H1 (cell line): ENCODE measurements around the gene ZNF618. TPM values are rescaled to one million over a fixed set of nuclear protein-coding genes. Genes with fewer than 3 reads are reported as not detected.

Experiments used
- CTCF ChIA-PET: fragments of 300-600 bp; sonication (Branson Sonifier 250); formaldehyde crosslinking; loops from one replicate; lab custom pipeline; 2021; ENCODE audit not compliant: partially characterized antibody; lab: Charles Lee
- POLR2A ChIA-PET: fragments of 300-600 bp; sonication (Branson Sonifier 250); formaldehyde crosslinking; loops from one replicate; lab custom pipeline; 2021; ENCODE audit warnings: inconsistent platforms; ENCODE audit not compliant: partially characterized antibody; lab: Charles Lee
- DNase-seq, 2 experiments: peaks; one replicate each; pipeline versions ENCODE4 v3.0.0 to v3.0.0-alpha.2; 2010 to 2022; ENCODE audit warnings: low spot score in 2 of 2, low read depth in 1 of 2, mixed read lengths in 1 of 2
- FAIRE-seq: peaks from 2 replicates; lab custom pipeline; 2011; peaks lifted over from hg19 to GRCh38; lab: Jason Lieb, UNC
- H2AFZ ChIP-seq: 2 replicates; pipeline ENCODE4 v1.8.1; 2012; ENCODE audit warnings: low read length, inconsistent platforms
- H2AK5ac ChIP-seq: 2 replicates; pipeline ENCODE4 v1.6.1; 2013; ENCODE audit warnings: low read depth, low read length
- H2BK120ac ChIP-seq: replicated peaks from 2 replicates; pipeline ENCODE3; 2013; ENCODE audit warnings: low read depth, low read length, inconsistent platforms
- H2BK12ac ChIP-seq: 2 replicates; pipeline ENCODE4 v1.6.1; 2013; ENCODE audit warnings: low read depth, low read length
- H2BK15ac ChIP-seq: 2 replicates; pipeline ENCODE4 v1.6.1; 2013; ENCODE audit warnings: low read length
- H2BK20ac ChIP-seq: 2 replicates; pipeline ENCODE4 v1.6.1; 2013; ENCODE audit warnings: low read length
- H2BK5ac ChIP-seq: 2 replicates; pipeline ENCODE4 v1.6.1; 2013; ENCODE audit warnings: low read depth, low read length
- H3K14ac ChIP-seq: 2 replicates; pipeline ENCODE4 v1.6.1; 2013; ENCODE audit warnings: inconsistent platforms; ENCODE audit not compliant: insufficient read length
- H3K18ac ChIP-seq: 2 replicates; pipeline ENCODE4 v1.6.1; 2013; ENCODE audit warnings: low read length; ENCODE audit errors: extremely low read depth
- H3K23ac ChIP-seq: 2 replicates; pipeline ENCODE4 v1.6.1; 2013; ENCODE audit warnings: inconsistent platforms; ENCODE audit not compliant: insufficient read length
- H3K23me2 ChIP-seq: 2 replicates; pipeline ENCODE4 v1.6.1; 2013; ENCODE audit warnings: low read depth, low read length
- H3K27ac ChIP-seq: 2 replicates; pipeline ENCODE4 v1.6.1; 2011; ENCODE audit warnings: low read depth, low read length, inconsistent platforms
- H3K27me3 ChIP-seq, 4 experiments: replicated peaks in 1 of 4; 1 replicate in 1 of 4; 2 replicates in 3 of 4; pipeline versions ENCODE4 v1.6.1 to v1.8.1; 2011 to 2013; ENCODE audit warnings: low read length in 3 of 4, mild to moderate bottlenecking in 3 of 4, inconsistent platforms in 2 of 4, mixed read lengths in 2 of 4, moderate library complexity in 1 of 4; ENCODE audit not compliant: control insufficient read depth in 3 of 4, insufficient read depth in 3 of 4; ENCODE audit errors: extremely low read depth in 1 of 4
- H3K36me3 ChIP-seq, 4 experiments: 2 replicates each; pipeline versions ENCODE4 v1.6.1 to v1.8.1; 2011 to 2013; ENCODE audit warnings: mild to moderate bottlenecking in 4 of 4, low read length in 3 of 4, moderate library complexity in 2 of 4, control low read depth in 1 of 4, inconsistent platforms in 1 of 4; ENCODE audit not compliant: insufficient read depth in 4 of 4, control insufficient read depth in 2 of 4
- H3K4ac ChIP-seq: replicated peaks from 2 replicates; pipeline ENCODE3; 2013; ENCODE audit warnings: low read length, low read depth, mixed read lengths, inconsistent platforms; ENCODE audit not compliant: insufficient read length
- H3K4me1 ChIP-seq, 4 experiments: replicated peaks in 1 of 4; 1 replicate in 1 of 4; 2 replicates in 3 of 4; pipeline versions ENCODE4 v1.6.1 to v1.8.1; 2011 to 2013; ENCODE audit warnings: low read length in 3 of 4, inconsistent platforms in 2 of 4, mixed read lengths in 1 of 4; ENCODE audit not compliant: insufficient read depth in 4 of 4, control insufficient read depth in 3 of 4
- H3K4me2 ChIP-seq, 2 experiments: 2 replicates each; pipeline versions ENCODE4 v1.6.1 to v1.8.1; 2011 to 2013; ENCODE audit warnings: low read depth in 2 of 2, low read length in 2 of 2, control low read depth in 1 of 2, inconsistent platforms in 1 of 2, mild to moderate bottlenecking in 1 of 2; ENCODE audit not compliant: insufficient read depth in 1 of 2
- H3K4me3 ChIP-seq, 4 experiments: fragments of 200-600, 300-600 bp in 1 of 4; sonication (generic), shearing (Covaris generic), sonication (Bioruptor Twin) in 1 of 4; 2 replicates each; pipeline versions ENCODE4 v1.5.1 to v1.8.1; 2011 to 2016; ENCODE audit warnings: low read length in 4 of 4, low read depth in 3 of 4, control low read depth in 2 of 4, inconsistent platforms in 2 of 4, mild to moderate bottlenecking in 2 of 4, mixed read lengths in 1 of 4, moderate library complexity in 1 of 4; ENCODE audit not compliant: insufficient read depth in 2 of 4; ENCODE audit errors: extremely low read depth in 1 of 4
- H3K56ac ChIP-seq: replicated peaks from 2 replicates; pipeline ENCODE3; 2013; ENCODE audit warnings: low read depth, mild to moderate bottlenecking, mixed read lengths, low read length, inconsistent platforms; ENCODE audit not compliant: insufficient read length
- H3K79me1 ChIP-seq: 2 replicates; pipeline ENCODE4 v1.6.1; 2013; ENCODE audit warnings: low read depth, low read length, control low read depth
- H3K79me2 ChIP-seq, 2 experiments: 2 replicates each; pipeline versions ENCODE4 v1.6.1 to v1.8.1; 2012 to 2013; ENCODE audit warnings: low read length in 2 of 2, mild to moderate bottlenecking in 2 of 2, inconsistent platforms in 1 of 2; ENCODE audit not compliant: insufficient read depth in 2 of 2, control insufficient read depth in 1 of 2
- H3K9ac ChIP-seq, 4 experiments: replicated peaks in 1 of 4; 1 replicate in 1 of 4; 2 replicates in 3 of 4; pipeline versions ENCODE4 v1.6.1 to v1.8.1; 2011 to 2013; ENCODE audit warnings: low read depth in 3 of 4, low read length in 3 of 4, control low read depth in 2 of 4, mild to moderate bottlenecking in 2 of 4, moderate library complexity in 2 of 4, inconsistent platforms in 1 of 4; ENCODE audit errors: extremely low read depth in 1 of 4
- H3K9me3 ChIP-seq, 2 experiments: 2 replicates each; pipeline versions ENCODE4 v1.6.1 to v1.8.1; 2012 to 2013; ENCODE audit warnings: mild to moderate bottlenecking in 2 of 2, moderate library complexity in 2 of 2, control low read depth in 1 of 2, inconsistent platforms in 1 of 2, low read depth in 1 of 2, low read length in 1 of 2, mixed read lengths in 1 of 2; ENCODE audit not compliant: insufficient read depth in 2 of 2
- H4K20me1 ChIP-seq, 2 experiments: replicated peaks in 1 of 2; 2 replicates each; pipeline versions ENCODE3 to v1.8.1; 2011 to 2013; ENCODE audit warnings: inconsistent platforms in 2 of 2, low read length in 2 of 2, mild to moderate bottlenecking in 1 of 2; ENCODE audit not compliant: insufficient read depth in 2 of 2, control insufficient read depth in 1 of 2
- H4K5ac ChIP-seq: 2 replicates; pipeline ENCODE4 v1.6.1; 2013; ENCODE audit warnings: low read length, low read depth, mixed read lengths, inconsistent platforms; ENCODE audit not compliant: insufficient read length
- H4K8ac ChIP-seq: 2 replicates; pipeline ENCODE4 v1.8.0; 2013; ENCODE audit warnings: mild to moderate bottlenecking, moderate library complexity, low read length, inconsistent platforms; ENCODE audit not compliant: insufficient read depth; ENCODE audit errors: extremely low read depth
- H4K91ac ChIP-seq: replicated peaks from 2 replicates; pipeline ENCODE3; 2013; ENCODE audit warnings: low read length, mixed read lengths, inconsistent platforms; ENCODE audit not compliant: insufficient read length
- CREB1 ChIP-seq: IDR thresholded peaks from 2 replicates; pipeline ENCODE4 v1.6.1; 2012; ENCODE audit warnings: inconsistent platforms
- CTBP2 ChIP-seq: IDR thresholded peaks from 2 replicates; pipeline ENCODE4 v1.7.0; 2011; ENCODE audit warnings: borderline replicate concordance, mild to moderate bottlenecking, moderate library complexity, mixed read lengths, low read length; ENCODE audit not compliant: insufficient read depth, insufficient read length
- EZH2 ChIP-seq: fragments of 200-600 bp; sonication (generic); IDR thresholded peaks from 2 replicates; pipeline ENCODE4 v1.7.1; 2012; ENCODE audit warnings: low read depth, mild to moderate bottlenecking, moderate library complexity, low read length, inconsistent platforms; ENCODE audit not compliant: severe bottlenecking
- GTF2F1 ChIP-seq: IDR thresholded peaks from 2 replicates; pipeline ENCODE4 v1.6.1; 2012; ENCODE audit warnings: low read depth, low read length, improper control_type of control experiment, borderline replicate concordance
- PHF8 ChIP-seq: fragments of 200-600 bp; sonication (generic); conservative IDR thresholded peaks from 2 replicates; pipeline ENCODE4 v1.7.1; 2012; ENCODE audit warnings: low read depth, mild to moderate bottlenecking, inconsistent platforms, low read length, moderate library complexity
- RBBP5 ChIP-seq: IDR thresholded peaks from 2 replicates; pipeline ENCODE4 v1.7.1; 2012; ENCODE audit warnings: low read depth, mild to moderate bottlenecking, inconsistent platforms, low read length, moderate library complexity, borderline replicate concordance
- RFX5 ChIP-seq: IDR thresholded peaks from 2 replicates; pipeline ENCODE4 v1.6.1; 2011; ENCODE audit warnings: low read depth, low read length, improper control_type of control experiment, borderline replicate concordance
- RNF2 ChIP-seq: fragments of 200-900, 300-1000 bp; sonication (generic); IDR thresholded peaks from 2 replicates; pipeline ENCODE4 v1.7.1; 2016; ENCODE audit warnings: borderline replicate concordance, low read depth, mild to moderate bottlenecking, antibody characterized with exemption, low read length; ENCODE audit not compliant: poor library complexity, severe bottlenecking; ENCODE audit errors: missing control alignments
- SIN3A ChIP-seq, 2 experiments: IDR thresholded peaks in 1 of 2; conservative IDR thresholded peaks in 1 of 2; 2 replicates each; pipeline ENCODE4 v1.6.1; 2011 to 2012; ENCODE audit warnings: low read length in 2 of 2, improper control_type of control experiment in 1 of 2, low read depth in 1 of 2, mild to moderate bottlenecking in 1 of 2
- TAF1 ChIP-seq: IDR thresholded peaks from 2 replicates; pipeline ENCODE4 v1.6.1; 2011; ENCODE audit warnings: mild to moderate bottlenecking, low read depth, low read length
- WGBS, 2 experiments: shearing (Covaris generic) in 1 of 2; methylation state at CpG; one replicate each; pipeline versions ENCODE4 v1.1.6 to v1.1.7; 2013 to 2015; ENCODE audit warnings: low lambda C conversion rate in 2 of 2, mixed read lengths in 2 of 2, inconsistent platforms in 1 of 2, low coverage in 1 of 2, missing lambda C conversion rate in 1 of 2; ENCODE audit not compliant: insufficient replicate concordance in 2 of 2, insufficient coverage in 1 of 2, insufficient read length in 1 of 2; ENCODE audit errors: extremely low coverage in 1 of 2, missing lambda C conversion rate in 1 of 2; 5-methylcytosine and 5-hydroxymethylcytosine counted together
- polyA plus RNA-seq, 7 experiments: library from polyadenylated mRNA; depleted of rRNA in 3 of 7; stranded (reverse) in 5 of 7; unstranded in 2 of 7; fragments of >200 nt in 5 of 7; fragments of 200-250 nt in 2 of 7; gene quantifications; 1 replicate in 5 of 7; 2 replicates in 1 of 7; 4 replicates in 1 of 7; pipeline versions ENCODE4 v1.2.1 to v1.2.3, GENCODE V29; 2011 to 2013; ENCODE audit warnings: missing spikeins in 2 of 7, mixed read lengths in 2 of 7
- total RNA-seq: library from RNA; stranded (reverse); fragmentation: NEBNext Ultra II Directional; extraction: Animal tissue kit (Norgen Biotek cat#: 25700); gene quantifications from 2 replicates; pipeline ENCODE4 v1.2.1, GENCODE V29; 2021
- TF ChIP-seq, protein P1 (sequence below): IDR thresholded peaks from 2 replicates; pipeline ENCODE4 v1.6.1; 2011; ENCODE audit warnings: low read depth, mild to moderate bottlenecking, low read length; ENCODE audit not compliant: insufficient read depth
- TF ChIP-seq, protein P2 (sequence below): IDR thresholded peaks from 2 replicates; pipeline ENCODE4 v1.6.1; 2012; ENCODE audit warnings: inconsistent platforms

ZNF618 gene
- total and polyA plus RNA-seq, 2 of the 8 experiments (the other 6 are each of a cell fraction or from before 2014, with no cell fraction given), result 9.6 to 28.5 TPM

DNA sequence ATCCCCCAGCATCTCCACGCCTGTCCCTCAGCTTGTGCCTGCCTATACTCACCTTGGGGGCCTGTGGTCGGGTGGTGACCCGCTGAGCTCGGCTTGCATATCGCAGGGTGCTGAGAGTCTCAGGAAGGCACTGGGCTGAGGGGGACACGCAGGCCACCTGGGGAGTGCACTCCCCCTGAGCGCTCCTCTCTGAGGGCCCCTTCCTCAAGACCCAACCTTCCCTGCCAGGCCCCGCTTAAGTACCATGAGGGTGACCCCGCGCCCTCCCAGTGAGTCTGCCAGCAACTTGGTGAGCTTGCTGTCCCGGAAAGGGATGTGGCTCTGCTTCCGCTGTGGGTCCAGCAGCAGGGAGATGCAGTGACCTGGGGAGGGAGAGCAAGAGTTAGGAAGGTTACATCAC, 218.9 kb downstream of the ZNF618 start:
- Histone ChIP-seq H4K20me1 (no peaks in the 10 kb centered on the region), H3K23me2 (peaks cover 5% of the 10 kb centered on the region; the same call in 1 of the 2 replicates), H3K79me2 (no peaks in the 10 kb centered on the region), H3K56ac (no peak overlapping the region), H3K18ac (no peak overlapping the region), H3K23ac (no peak overlapping the region), H3K4me2 (no peak overlapping the region), H3K14ac (no peak overlapping the region), H4K91ac (no peak overlapping the region), H3K4me3 (no peak overlapping the region), H3K4me1 (peaks cover 0 to 16% (median 9%) of the 10 kb centered on the region in 4 experiments; a peak in 6 of 7 replicates), H3K36me3 (no peaks in the 10 kb centered on the region), H2BK120ac (no peak overlapping the region), H4K5ac (no peak overlapping the region), H3K9ac (no peak overlapping the region), H2BK15ac (no peak overlapping the region), H3K27me3 (peaks cover 2 to 25% (median 17%) of the 10 kb centered on the region in 4 experiments), H2BK5ac (no peak overlapping the region), H2BK20ac (no peak overlapping the region), H2AK5ac (no peak overlapping the region), H2AFZ (no peak overlapping the region), H4K8ac (no peak overlapping the region), H3K9me3 (no peaks in the 10 kb centered on the region), H3K27ac (no peak overlapping the region), H3K79me1 (no peaks in the 10 kb centered on the region), H2BK12ac (no peak overlapping the region), H3K4ac (no peak overlapping the region)
- WGBS, 2 experiments, result 90% methylated on average over 12 of the region's 12 CpGs; no CpG with 5 or more reads in 1 of the 2 experiments
- CTCF ChIA-PET, result interaction anchor here (1.1 to 5.9 kb wide), 9 partner anchors 13 to 363 kb away, joined by 3 to 144 read pairs (median 5); partner anchors contain the start of gene AMBP
- DNase-seq (no peak), FAIRE-seq (no peak)
- POLR2A ChIA-PET, result no interaction called here
- TF ChIP-seq RNF2, result no peak
- TF ChIP-seq CREB1, result no peak
- TF ChIP-seq RFX5, result no peak
- TF ChIP-seq, protein P1, sequence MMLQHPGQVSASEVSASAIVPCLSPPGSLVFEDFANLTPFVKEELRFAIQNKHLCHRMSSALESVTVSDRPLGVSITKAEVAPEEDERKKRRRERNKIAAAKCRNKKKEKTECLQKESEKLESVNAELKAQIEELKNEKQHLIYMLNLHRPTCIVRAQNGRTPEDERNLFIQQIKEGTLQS, result no peak
- no peak for TF ChIP-seq SIN3A (conservative IDR thresholded peaks at IDR 0.05 in 1 of 2, IDR thresholded peaks at IDR 0.05 in 1 of 2; ENCODE audit: low read depth in 1 of 2, low read length in 2 of 2)
- TF ChIP-seq, protein P2, sequence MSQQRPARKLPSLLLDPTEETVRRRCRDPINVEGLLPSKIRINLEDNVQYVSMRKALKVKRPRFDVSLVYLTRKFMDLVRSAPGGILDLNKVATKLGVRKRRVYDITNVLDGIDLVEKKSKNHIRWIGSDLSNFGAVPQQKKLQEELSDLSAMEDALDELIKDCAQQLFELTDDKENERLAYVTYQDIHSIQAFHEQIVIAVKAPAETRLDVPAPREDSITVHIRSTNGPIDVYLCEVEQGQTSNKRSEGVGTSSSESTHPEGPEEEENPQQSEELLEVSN, result no peak
- no peak for TF ChIP-seq RBBP5
- TF ChIP-seq PHF8, result no peak
- TF ChIP-seq CTBP2, result no peak
- TF ChIP-seq GTF2F1, result no peak
- no peak for TF ChIP-seq TAF1
- no peak for TF ChIP-seq EZH2
